ENCODE results near the gene LYRM9.
"Not testable (repeated sequence)": the region's sequence is repeated elsewhere in the genome, so short reads cannot be mapped to it uniquely, and the experiment has no call there.

Gene LYRM9

DNA sequence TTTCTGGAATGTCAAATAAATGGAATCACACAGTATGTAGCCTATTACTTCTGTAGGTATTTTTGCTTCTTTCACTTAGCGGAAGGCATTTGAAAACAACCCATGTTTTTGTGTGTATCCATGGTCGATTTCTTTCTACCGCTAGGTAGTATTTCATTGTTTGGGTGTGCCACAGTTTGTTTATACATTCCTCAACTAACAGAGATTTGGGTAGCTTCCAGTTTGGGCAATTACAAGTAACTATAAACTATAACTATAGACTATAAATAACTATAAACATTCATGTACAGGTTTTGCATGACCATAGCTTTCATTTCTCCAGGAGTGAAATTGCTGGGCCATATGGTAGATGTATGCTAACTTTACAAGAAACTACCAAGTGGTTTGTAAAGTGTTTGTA lies 40.1 kb downstream of the LYRM9 start:
- Histone ChIP-seq H3K4me1 (ENCODE audit: control insufficient read depth, insufficient read depth, low read length) (0 out of 2 replicates have a peak, but pooled peaks cover 7% of the 10 kb centered on the region), H3K9me3 (ENCODE audit: control insufficient read depth, insufficient read depth, low read length) (no peaks in the 10 kb centered on the region), H3K4me3 (ENCODE audit: low read depth, low read length) (no peak overlapping the region), H3K36me3 (ENCODE audit: control insufficient read depth, insufficient read depth, low read length) (no peaks in the 10 kb centered on the region), H3K9ac (ENCODE audit: low read depth, low read length) (no peak overlapping the region), H3K27me3 (ENCODE audit: control insufficient read depth, insufficient read depth, low read length) (no peaks in the 10 kb centered on the region), H3K27ac (ENCODE audit: low read depth, low read length) (no peak overlapping the region)

DNA sequence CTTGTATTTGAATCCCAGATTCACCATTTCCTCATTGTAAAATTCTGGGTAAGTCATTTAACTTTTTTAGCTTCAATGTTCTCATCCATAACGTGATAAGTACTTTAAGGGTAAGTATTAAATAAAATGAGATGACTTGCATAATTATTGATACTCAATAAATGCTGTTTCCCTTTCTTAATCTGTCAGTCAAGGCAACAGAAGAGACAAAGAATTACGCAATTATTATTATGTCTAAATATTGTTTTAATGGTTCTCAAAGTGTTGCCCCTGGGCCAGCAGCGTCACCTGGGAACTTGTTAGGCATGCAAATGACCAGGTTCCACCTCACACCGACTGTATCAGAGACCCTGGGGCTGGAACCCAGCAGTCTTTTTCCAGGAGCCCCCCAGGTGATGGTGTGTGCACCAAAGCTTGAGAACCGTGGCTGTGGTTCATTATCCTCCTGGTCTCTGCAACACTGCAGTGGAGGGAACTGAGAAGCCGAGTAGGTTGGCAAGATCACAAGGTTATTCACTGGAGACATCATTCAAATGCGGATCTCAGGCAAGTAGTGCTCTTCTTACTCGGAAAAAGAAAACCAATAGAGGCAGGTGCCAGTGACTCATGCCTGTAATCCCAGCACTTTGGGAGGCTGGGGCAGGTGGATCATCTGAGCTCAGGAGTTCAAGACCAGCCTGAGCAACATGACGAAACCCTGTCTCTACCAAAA lies 43.5 kb downstream of the LYRM9 start:
- no peak overlapping the region for H3K9ac ChIP-seq (ENCODE audit: low read depth, low read length)
- no peaks in the 10 kb centered on the region for H3K27me3 ChIP-seq (ENCODE audit: control insufficient read depth, insufficient read depth, low read length)
- no peak overlapping the region for H3K4me3 ChIP-seq (ENCODE audit: low read depth, low read length)
- H3K9me3 ChIP-seq (ENCODE audit: control insufficient read depth, insufficient read depth, low read length): no peaks in the 10 kb centered on the region
- H3K36me3 ChIP-seq (ENCODE audit: control insufficient read depth, insufficient read depth, low read length): no peaks in the 10 kb centered on the region
- H3K27ac ChIP-seq (ENCODE audit: low read depth, low read length): no peak overlapping the region
- 0 out of 2 replicates have a peak, but pooled peaks cover 3% of the 10 kb centered on the region for H3K4me1 ChIP-seq (ENCODE audit: control insufficient read depth, insufficient read depth, low read length)

DNA sequence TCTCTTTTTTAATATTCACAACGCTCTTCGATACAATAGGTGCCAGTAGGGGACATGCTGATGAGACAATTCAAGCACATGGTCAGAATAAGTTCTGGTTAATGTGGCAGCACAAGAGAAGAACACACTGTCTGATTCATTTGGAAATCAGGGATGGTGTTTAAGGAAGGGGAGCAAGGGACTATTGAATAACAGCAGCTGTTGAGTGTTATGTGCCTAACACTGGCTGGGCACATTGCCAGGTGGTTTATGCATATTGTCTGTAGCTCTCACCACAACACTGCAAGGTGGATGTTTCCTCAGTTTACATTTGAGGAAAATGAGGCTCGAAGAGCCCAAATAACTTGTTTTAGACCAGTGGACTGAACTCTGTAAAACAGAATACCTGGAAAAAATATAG lies 44.2 kb downstream of the LYRM9 start:
- Histone ChIP-seq H3K9ac (ENCODE audit: low read depth, low read length) (no peak overlapping the region), H3K9me3 (ENCODE audit: control insufficient read depth, insufficient read depth, low read length) (no peaks in the 10 kb centered on the region), H3K27ac (ENCODE audit: low read depth, low read length) (no peak overlapping the region), H3K4me1 (ENCODE audit: control insufficient read depth, insufficient read depth, low read length) (0 out of 2 replicates have a peak, but pooled peaks cover 3% of the 10 kb centered on the region), H3K36me3 (ENCODE audit: control insufficient read depth, insufficient read depth, low read length) (no peaks in the 10 kb centered on the region), H3K4me3 (ENCODE audit: low read depth, low read length) (no peak overlapping the region), H3K27me3 (ENCODE audit: control insufficient read depth, insufficient read depth, low read length) (no peaks in the 10 kb centered on the region)

DNA sequence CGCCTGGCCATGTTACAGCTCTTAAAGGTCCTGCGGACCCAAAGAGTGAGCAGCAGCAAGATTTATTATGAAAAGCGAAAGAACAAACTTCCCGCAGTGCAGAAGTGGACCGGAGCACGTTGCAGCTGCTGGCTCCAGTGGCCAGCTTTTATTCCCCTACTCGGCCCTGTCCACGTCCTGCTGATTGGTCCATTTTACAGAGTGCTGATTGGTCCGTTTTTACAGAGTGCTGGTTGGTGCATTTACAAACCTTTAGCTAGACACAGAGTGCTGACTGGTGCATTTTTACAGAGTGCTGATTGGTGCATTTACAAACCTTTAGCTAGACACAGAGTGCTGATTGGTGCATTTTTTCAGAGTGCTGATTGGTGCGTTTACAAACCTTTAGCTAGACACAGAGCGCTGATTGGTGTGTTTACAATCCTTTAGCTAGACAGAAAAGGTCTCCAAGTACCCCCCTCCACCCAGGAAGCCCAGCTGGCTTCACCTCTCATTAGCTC lies 46.3 kb downstream of the LYRM9 start:
- not testable (repeated sequence) for H3K9me3 ChIP-seq (ENCODE audit: control insufficient read depth, insufficient read depth, low read length); H3K36me3 ChIP-seq (ENCODE audit: control insufficient read depth, insufficient read depth, low read length); H3K4me1 ChIP-seq (ENCODE audit: control insufficient read depth, insufficient read depth, low read length); H3K27ac ChIP-seq (ENCODE audit: low read depth, low read length); H3K27me3 ChIP-seq (ENCODE audit: control insufficient read depth, insufficient read depth, low read length); H3K4me3 ChIP-seq (ENCODE audit: low read depth, low read length); H3K9ac ChIP-seq (ENCODE audit: low read depth, low read length)

DNA sequence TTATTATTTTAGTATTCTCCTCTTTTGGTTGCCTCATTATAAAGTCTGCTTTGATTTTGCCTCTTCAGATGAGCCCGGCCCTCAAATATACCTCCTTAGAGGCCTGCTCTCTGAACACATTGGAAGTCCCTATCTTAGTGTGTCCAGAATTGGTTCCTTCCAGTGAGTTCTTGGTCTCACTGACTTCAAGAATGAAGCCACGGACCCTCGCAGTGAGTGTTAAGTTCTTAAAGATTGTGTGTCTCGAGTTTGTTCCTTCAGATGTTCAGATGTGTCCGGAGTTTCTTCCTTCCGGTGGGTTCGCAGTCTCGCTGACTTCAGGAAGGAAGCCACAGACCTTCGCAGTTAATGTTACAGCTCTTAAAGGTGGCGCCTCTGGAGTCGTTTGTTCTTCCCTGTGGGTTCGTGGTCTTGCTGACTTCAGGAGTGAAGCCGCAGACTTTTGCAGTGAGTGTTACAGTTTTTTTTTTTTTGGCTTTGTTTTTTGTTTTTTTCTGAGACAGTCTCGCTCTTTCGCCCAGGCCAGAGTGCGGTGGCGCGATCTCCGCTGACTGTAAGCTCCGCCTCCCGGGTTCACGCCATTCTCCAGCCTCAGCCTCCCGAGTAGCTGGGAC lies 47.0 kb downstream of the LYRM9 start:
- no peak overlapping the region for H3K27ac ChIP-seq (ENCODE audit: low read depth, low read length)
- no peak overlapping the region for H3K9ac ChIP-seq (ENCODE audit: low read depth, low read length)
- no peaks in the 10 kb centered on the region for H3K9me3 ChIP-seq (ENCODE audit: control insufficient read depth, insufficient read depth, low read length)
- 0 out of 2 replicates have a peak, but pooled peaks cover 3% of the 10 kb centered on the region for H3K4me1 ChIP-seq (ENCODE audit: control insufficient read depth, insufficient read depth, low read length)
- H3K36me3 ChIP-seq (ENCODE audit: control insufficient read depth, insufficient read depth, low read length): no peaks in the 10 kb centered on the region
- H3K4me3 ChIP-seq (ENCODE audit: low read depth, low read length): no peak overlapping the region
- H3K27me3 ChIP-seq (ENCODE audit: control insufficient read depth, insufficient read depth, low read length): no peaks in the 10 kb centered on the region

DNA sequence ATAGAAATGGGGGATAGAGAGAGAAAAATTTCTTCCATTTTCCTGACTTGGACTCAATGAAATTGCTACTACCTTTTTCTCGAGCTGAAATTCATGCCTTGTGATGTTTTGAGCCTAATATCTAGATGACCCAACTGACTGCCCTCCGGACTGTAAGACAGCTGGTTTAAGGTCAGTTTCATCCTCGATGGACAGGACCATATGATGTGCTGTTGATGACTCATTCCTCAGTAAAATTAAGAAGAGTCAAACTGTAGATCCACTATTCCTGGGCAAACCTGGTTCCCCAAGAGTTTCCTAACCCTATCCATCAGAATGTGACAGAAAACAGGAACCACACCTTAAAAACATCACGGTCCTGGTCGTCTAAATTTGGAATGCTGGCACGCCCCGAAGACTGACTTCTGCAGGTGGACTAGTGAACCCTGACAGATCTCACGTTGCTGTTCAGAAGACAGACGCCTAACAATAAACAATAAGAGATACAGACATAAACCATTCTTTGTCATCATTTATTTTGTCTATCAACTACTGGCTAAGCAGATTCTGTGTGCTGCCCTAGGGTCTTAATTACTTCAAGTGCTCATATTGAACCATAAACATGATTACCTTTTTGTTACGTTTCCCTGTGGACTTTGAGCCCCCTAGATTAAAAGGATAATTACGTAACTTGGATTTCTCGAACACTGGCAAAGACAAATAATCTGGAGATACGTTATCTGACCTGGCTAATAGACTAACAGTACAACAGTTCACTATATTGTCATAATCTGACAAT lies 47.7 kb downstream of the LYRM9 start:
- H3K4me1 ChIP-seq (ENCODE audit: control insufficient read depth, insufficient read depth, low read length): 0 out of 2 replicates have a peak, but pooled peaks cover 3% of the 10 kb centered on the region
- no peak overlapping the region for H3K9ac ChIP-seq (ENCODE audit: low read depth, low read length)
- no peak overlapping the region for H3K4me3 ChIP-seq (ENCODE audit: low read depth, low read length)
- no peaks in the 10 kb centered on the region for H3K9me3 ChIP-seq (ENCODE audit: control insufficient read depth, insufficient read depth, low read length)
- no peaks in the 10 kb centered on the region for H3K27me3 ChIP-seq (ENCODE audit: control insufficient read depth, insufficient read depth, low read length)
- H3K27ac ChIP-seq (ENCODE audit: low read depth, low read length): no peak overlapping the region
- H3K36me3 ChIP-seq (ENCODE audit: control insufficient read depth, insufficient read depth, low read length): no peaks in the 10 kb centered on the region

DNA sequence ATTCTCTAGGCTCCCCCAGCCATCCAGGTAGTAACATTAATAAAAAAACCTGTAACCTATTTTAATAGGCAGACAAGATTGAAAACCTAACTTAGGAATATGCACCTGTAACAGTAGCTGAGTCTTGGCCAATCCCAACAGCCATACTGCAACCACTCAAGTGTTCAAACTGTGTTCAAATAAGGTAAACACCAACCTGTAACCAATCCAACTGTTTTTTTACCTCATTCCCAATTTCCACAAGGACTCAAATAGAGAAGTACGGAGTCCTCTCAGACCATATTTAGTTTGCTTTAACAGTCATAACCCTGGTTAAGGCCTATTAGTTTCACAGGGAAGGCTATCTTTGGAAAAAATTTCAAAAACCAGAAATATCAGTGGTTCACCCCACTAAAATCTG lies 52.5 kb downstream of the LYRM9 start:
- Histone ChIP-seq H3K36me3 (ENCODE audit: control insufficient read depth, insufficient read depth, low read length) (no peaks in the 10 kb centered on the region), H3K27ac (ENCODE audit: low read depth, low read length) (no peak overlapping the region), H3K9ac (ENCODE audit: low read depth, low read length) (no peak overlapping the region), H3K4me1 (ENCODE audit: control insufficient read depth, insufficient read depth, low read length) (no peaks in the 10 kb centered on the region), H3K27me3 (ENCODE audit: control insufficient read depth, insufficient read depth, low read length) (no peaks in the 10 kb centered on the region), H3K9me3 (ENCODE audit: control insufficient read depth, insufficient read depth, low read length) (no peaks in the 10 kb centered on the region), H3K4me3 (ENCODE audit: low read depth, low read length) (no peak overlapping the region)

DNA sequence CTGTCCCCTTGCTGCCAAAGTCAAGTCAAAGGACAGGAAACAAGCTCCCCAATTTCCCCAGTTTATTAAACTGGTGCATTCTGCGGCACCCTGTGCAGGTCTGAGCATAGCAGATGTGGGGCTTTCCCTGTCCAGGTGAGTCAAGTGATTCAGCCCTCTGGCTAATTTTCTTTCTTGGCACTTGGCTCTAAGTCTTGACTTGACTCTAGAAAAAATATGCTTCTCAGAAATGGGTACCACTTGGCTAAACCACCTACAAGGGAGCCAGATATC lies 52.8 kb downstream of the LYRM9 start:
- not testable (repeated sequence) for H3K27me3 ChIP-seq (ENCODE audit: control insufficient read depth, insufficient read depth, low read length); H3K27ac ChIP-seq (ENCODE audit: low read depth, low read length); H3K36me3 ChIP-seq (ENCODE audit: control insufficient read depth, insufficient read depth, low read length); H3K4me3 ChIP-seq (ENCODE audit: low read depth, low read length); H3K9me3 ChIP-seq (ENCODE audit: control insufficient read depth, insufficient read depth, low read length); H3K4me1 ChIP-seq (ENCODE audit: control insufficient read depth, insufficient read depth, low read length); H3K9ac ChIP-seq (ENCODE audit: low read depth, low read length)

DNA sequence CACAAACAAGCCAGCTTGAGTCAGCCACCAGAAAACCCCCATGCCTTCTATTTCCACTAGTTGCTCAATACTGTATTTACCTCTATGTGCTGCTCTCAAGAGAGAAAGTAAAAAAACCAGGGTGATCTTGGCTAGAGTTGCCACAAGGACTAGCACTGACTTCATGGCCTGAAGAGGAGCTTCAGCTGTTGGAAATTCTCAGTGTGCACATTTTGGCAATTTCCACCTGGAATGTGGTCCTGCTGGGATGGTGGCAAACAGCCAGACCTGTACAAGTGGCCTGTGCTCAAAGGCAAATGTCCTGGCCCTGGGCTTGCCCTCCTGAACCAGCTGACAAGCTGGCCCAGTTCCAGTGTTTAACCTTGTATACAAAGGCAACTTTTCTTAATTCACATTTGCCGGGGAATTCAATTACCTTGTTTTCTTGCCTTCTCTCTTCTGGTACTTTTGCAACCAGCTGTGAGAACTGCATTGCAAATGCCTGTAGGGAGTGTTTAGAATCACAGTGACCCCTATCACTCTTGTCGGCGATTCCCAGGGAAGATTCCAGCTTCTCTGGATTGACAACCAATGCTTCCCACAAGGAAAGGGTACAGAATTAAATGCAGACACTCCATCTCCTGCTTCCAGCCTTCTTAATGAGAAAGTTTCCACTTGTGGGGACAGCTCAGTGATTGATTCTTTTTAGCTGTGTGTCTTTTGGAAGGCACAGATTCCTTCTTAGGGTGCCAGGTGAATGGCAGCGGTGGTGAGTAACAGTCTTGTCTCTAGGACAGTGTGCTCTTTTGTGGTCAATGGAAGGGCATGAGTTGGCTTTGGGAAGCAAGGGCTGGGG lies 53.4 kb downstream of the LYRM9 start:
- H3K4me1 ChIP-seq (ENCODE audit: control insufficient read depth, insufficient read depth, low read length); H3K9ac ChIP-seq (ENCODE audit: low read depth, low read length); H3K9me3 ChIP-seq (ENCODE audit: control insufficient read depth, insufficient read depth, low read length); H3K27ac ChIP-seq (ENCODE audit: low read depth, low read length); H3K36me3 ChIP-seq (ENCODE audit: control insufficient read depth, insufficient read depth, low read length); H3K27me3 ChIP-seq (ENCODE audit: control insufficient read depth, insufficient read depth, low read length); H3K4me3 ChIP-seq (ENCODE audit: low read depth, low read length): not testable (repeated sequence)

DNA sequence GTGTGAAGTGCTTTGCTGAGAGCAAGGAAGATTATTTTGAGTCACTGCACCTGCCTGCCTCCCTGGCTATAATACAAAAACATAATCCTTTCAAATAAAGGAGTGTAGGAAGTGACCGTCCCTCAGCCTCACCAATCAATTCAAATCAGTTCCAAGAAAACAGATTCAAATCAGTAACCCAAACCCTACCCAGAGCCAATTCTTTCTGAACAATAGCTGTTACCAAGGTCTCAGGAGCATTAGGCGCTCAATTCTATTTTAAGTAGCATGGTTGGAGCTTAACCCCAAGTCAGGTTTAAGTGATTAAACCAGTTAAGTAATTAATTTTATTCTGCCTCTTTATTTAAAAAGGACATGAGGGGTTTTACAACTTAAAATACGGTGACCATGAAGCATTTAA lies 54.6 kb downstream of the LYRM9 start:
- H3K27me3 ChIP-seq (ENCODE audit: control insufficient read depth, insufficient read depth, low read length); H3K36me3 ChIP-seq (ENCODE audit: control insufficient read depth, insufficient read depth, low read length); H3K9ac ChIP-seq (ENCODE audit: low read depth, low read length); H3K4me3 ChIP-seq (ENCODE audit: low read depth, low read length); H3K27ac ChIP-seq (ENCODE audit: low read depth, low read length); H3K4me1 ChIP-seq (ENCODE audit: control insufficient read depth, insufficient read depth, low read length); H3K9me3 ChIP-seq (ENCODE audit: control insufficient read depth, insufficient read depth, low read length): not testable (repeated sequence)
